Fibroblast of villous mesenchyme (primary cell): ENCODE results near the gene ZCCHC10. TPM values are rescaled to one million over a fixed set of nuclear protein-coding genes. Genes with fewer than 3 reads are reported as not detected.
A peak's percentile ranks its signal among the peaks of the same experiment; 100 is the strongest.

Experiments
- DNase-seq: peaks from one replicate; pipeline ENCODE4 v3.0.0-alpha.2; 2010; ENCODE audit warnings: low read depth
- H3K4me3 ChIP-seq: 2 replicates; pipeline ENCODE4 v1.5.1; 2011; ENCODE audit warnings: low read depth, mild to moderate bottlenecking, low read length
- total RNA-seq: library from RNA; depleted of rRNA; stranded (reverse); fragments of >200 nt; gene quantifications from 2 replicates; pipeline ENCODE4 v1.2.3, GENCODE V29; 2012
- TF ChIP-seq, protein P1 (sequence below): IDR thresholded peaks from 2 replicates; pipeline ENCODE4 v1.5.1; 2012; ENCODE audit warnings: low read depth, mild to moderate bottlenecking, low read length; ENCODE audit not compliant: insufficient read depth

The ZCCHC10 gene
- total RNA-seq, 1 donor = 25.5 TPM

GRCh38 chr5:133062276-133062675, 35.9 kb upstream of the ZCCHC10 start:
- TF ChIP-seq, protein P1, sequence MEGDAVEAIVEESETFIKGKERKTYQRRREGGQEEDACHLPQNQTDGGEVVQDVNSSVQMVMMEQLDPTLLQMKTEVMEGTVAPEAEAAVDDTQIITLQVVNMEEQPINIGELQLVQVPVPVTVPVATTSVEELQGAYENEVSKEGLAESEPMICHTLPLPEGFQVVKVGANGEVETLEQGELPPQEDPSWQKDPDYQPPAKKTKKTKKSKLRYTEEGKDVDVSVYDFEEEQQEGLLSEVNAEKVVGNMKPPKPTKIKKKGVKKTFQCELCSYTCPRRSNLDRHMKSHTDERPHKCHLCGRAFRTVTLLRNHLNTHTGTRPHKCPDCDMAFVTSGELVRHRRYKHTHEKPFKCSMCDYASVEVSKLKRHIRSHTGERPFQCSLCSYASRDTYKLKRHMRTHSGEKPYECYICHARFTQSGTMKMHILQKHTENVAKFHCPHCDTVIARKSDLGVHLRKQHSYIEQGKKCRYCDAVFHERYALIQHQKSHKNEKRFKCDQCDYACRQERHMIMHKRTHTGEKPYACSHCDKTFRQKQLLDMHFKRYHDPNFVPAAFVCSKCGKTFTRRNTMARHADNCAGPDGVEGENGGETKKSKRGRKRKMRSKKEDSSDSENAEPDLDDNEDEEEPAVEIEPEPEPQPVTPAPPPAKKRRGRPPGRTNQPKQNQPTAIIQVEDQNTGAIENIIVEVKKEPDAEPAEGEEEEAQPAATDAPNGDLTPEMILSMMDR = no peak
- no peak overlapping the region for H3K4me3 ChIP-seq
- no peak for DNase-seq

- TF ChIP-seq, protein P1 = no peak
- DNase-seq = no peak
- no peak overlapping the region for H3K4me3 ChIP-seq
Observed at GRCh38 chr5:133059621-133060020, 33.3 kb upstream of the ZCCHC10 start.

- DNase-seq = no peak
- TF ChIP-seq, protein P1 = no peak
- no peak overlapping the region for H3K4me3 ChIP-seq
Observed at GRCh38 chr5:133056891-133057290, 30.5 kb upstream of the ZCCHC10 start.

- H3K4me3 ChIP-seq = no peak overlapping the region
- no peak for DNase-seq
- TF ChIP-seq, protein P1 = no peak
Observed at GRCh38 chr5:133054697-133055471, 28.5 kb upstream of the ZCCHC10 start.

DNA sequence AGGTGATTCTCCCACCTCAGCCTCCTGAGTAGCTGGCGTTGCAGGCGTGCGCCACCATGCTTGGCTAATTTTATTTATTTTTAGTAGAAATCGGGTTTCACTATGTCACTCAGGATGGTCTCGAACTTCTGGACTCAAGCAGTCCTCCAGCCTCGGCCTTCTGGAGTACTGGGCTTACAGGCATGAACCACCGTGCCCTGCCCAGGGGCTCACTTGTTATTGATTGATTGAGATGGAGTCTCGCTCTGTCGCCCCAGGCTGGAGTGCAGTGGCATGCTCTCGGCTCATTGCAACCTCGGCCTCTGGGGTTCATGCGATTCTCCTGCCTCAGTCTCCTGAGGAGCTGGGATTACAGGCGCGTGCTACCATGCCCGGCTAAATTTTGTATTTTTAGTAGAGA, 27.1 kb upstream of the ZCCHC10 start:
- H3K4me3 ChIP-seq = peak overlapping the region; percentile 96
- TF ChIP-seq, protein P1 = no peak
- DNase-seq = no peak

- H3K4me3 ChIP-seq = peak overlapping the region; percentile 96
- DNase-seq = peak; percentile 67
- TF ChIP-seq, protein P1 = no peak
Observed at GRCh38 chr5:133052317-133053175, 26.2 kb upstream of the ZCCHC10 start.
